SH-SY5Y (cell line): ENCODE data around the gene SELENOV.

ENCODE experiments used
- GATA2 ChIP-seq: IDR thresholded peaks from 2 replicates; pipeline ENCODE4 v1.6.1; 2011; ENCODE audit warnings: mild to moderate bottlenecking, low read depth, low read length
- GATA3 ChIP-seq: IDR thresholded peaks from 2 replicates; pipeline ENCODE4 v1.6.1; 2011; ENCODE audit warnings: low read depth, mild to moderate bottlenecking, low read length, moderate library complexity

DNA sequence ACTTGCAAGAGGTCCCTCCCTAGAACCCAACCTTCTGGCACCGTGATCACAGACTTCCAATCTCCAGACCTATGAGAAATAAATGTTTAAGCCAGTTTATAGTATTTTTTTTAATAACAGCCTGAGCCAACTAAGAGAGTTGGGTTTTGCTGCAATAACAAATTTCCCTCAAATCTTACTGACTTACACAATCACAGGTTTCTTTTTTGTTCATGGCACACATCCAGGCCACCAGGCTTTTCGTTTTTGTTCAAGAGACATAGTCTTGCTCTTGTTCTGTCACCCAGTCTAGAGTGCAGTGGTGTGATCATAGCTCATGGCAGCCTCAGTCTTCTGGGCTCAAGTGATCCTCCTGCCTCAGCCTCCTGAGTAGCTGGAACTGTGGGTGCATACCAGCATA is 2.0 kb upstream of the SELENOV start:
- TF ChIP-seq GATA2, result no peak
- TF ChIP-seq GATA3, result no peak
